Endothelial cell of umbilical vein (primary cell): ENCODE measurements around the gene FNBP1L.

Experiments used
- CTCF ChIP-seq, 2 donors: IDR thresholded peaks; 1 replicate in 1 of 2; 2 replicates in 1 of 2; pipeline ENCODE4 v1.5.1; 2011; ENCODE audit warnings: low read length in 2 of 2, mild to moderate bottlenecking in 2 of 2, moderate library complexity in 2 of 2, control low read depth in 1 of 2, inconsistent platforms in 1 of 2, low read depth in 1 of 2; ENCODE audit not compliant: insufficient read depth in 1 of 2; ENCODE audit errors: extremely low read depth in 1 of 2
- EZH2 ChIP-seq: IDR thresholded peaks from 2 replicates; pipeline ENCODE4 v1.6.1; 2012; ENCODE audit warnings: borderline replicate concordance, low read depth, mild to moderate bottlenecking, moderate library complexity, low read length, inconsistent platforms; ENCODE audit not compliant: severe bottlenecking
- POLR2A ChIP-seq: IDR thresholded peaks from 2 replicates; pipeline ENCODE4 v1.6.1; 2012; ENCODE audit warnings: low read depth, mild to moderate bottlenecking, control low read depth, low read length

DNA sequence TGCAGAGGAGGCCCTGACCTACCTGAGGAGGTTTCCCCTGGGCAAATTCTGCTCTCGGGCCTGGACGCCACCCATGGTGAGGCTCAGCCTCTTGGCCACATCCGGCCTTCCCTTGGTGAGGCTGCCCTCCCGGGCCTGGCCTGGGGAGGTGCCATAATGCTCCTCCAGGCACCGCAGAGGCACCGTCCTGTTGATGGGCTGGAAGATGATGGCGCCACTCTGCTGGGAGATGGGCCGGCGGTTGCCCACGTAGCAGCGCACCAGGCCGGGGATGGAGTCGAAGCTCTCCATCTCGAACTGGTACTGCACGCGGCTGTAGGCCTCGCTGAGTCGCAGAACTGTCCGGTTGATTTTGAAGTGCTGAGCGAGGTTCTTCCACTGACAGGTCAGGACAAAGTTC is 141.0 kb downstream of the FNBP1L start:
- no peak for TF ChIP-seq CTCF (IDR thresholded peaks at IDR 0.05; ENCODE audit: extremely low read depth in 1 of 2, insufficient read depth in 1 of 2, low read depth in 1 of 2, low read length in 2 of 2)
- no peak for TF ChIP-seq POLR2A
- no peak for TF ChIP-seq EZH2
